Chondrocyte (in vitro differentiated cells): ENCODE results near the gene UMODL1. TPM values are rescaled to one million over a fixed set of nuclear protein-coding genes. Genes with fewer than 3 reads are reported as not detected.

Experiments used
- DNase-seq: peaks from one replicate; pipeline ENCODE4 v3.0.0; 2021; ENCODE audit warnings: mixed read lengths, low spot score
- H3K27ac Mint-ChIP-seq: one replicate; pipeline ENCODE4 v1.8.0; 2021; ENCODE audit warnings: mild to moderate bottlenecking, moderate library complexity, mixed read lengths; ENCODE audit not compliant: unreplicated experiment
- H3K27me3 Mint-ChIP-seq: 2 replicates; pipeline ENCODE4 v1.8.0; 2021; ENCODE audit warnings: low read depth, mixed read lengths
- H3K36me3 Mint-ChIP-seq: 2 replicates; pipeline ENCODE4 v1.8.0; 2021; ENCODE audit warnings: low read depth, mixed read lengths
- H3K4me1 Mint-ChIP-seq: 2 replicates; pipeline ENCODE4 v1.8.0; 2021; ENCODE audit warnings: low read depth, mild to moderate bottlenecking, mixed read lengths
- H3K4me3 Mint-ChIP-seq: one replicate; pipeline ENCODE4 v1.8.0; 2021; ENCODE audit warnings: mild to moderate bottlenecking, moderate library complexity, mixed read lengths; ENCODE audit not compliant: unreplicated experiment
- H3K9me3 Mint-ChIP-seq: 2 replicates; pipeline ENCODE4 v1.8.0; 2021; ENCODE audit warnings: low read depth, mixed read lengths
- long read RNA-seq: library from polyadenylated mRNA; stranded (forward); transcript quantifications from one replicate; pipeline ENCODE4 v2.0.0, GENCODE V29; 2021
- total RNA-seq: library from RNA; stranded (reverse); gene quantifications from 3 replicates; pipeline ENCODE4 v1.2.1, GENCODE V29; 2021
- TF ChIP-seq, protein P1 (sequence below): fragments of 200-600 bp; sonication (generic); IDR thresholded peaks from 2 replicates; pipeline ENCODE4 v1.5.0; 2021; ENCODE audit warnings: antibody characterized with exemption, mild to moderate bottlenecking, moderate library complexity

The UMODL1 gene, protein sequence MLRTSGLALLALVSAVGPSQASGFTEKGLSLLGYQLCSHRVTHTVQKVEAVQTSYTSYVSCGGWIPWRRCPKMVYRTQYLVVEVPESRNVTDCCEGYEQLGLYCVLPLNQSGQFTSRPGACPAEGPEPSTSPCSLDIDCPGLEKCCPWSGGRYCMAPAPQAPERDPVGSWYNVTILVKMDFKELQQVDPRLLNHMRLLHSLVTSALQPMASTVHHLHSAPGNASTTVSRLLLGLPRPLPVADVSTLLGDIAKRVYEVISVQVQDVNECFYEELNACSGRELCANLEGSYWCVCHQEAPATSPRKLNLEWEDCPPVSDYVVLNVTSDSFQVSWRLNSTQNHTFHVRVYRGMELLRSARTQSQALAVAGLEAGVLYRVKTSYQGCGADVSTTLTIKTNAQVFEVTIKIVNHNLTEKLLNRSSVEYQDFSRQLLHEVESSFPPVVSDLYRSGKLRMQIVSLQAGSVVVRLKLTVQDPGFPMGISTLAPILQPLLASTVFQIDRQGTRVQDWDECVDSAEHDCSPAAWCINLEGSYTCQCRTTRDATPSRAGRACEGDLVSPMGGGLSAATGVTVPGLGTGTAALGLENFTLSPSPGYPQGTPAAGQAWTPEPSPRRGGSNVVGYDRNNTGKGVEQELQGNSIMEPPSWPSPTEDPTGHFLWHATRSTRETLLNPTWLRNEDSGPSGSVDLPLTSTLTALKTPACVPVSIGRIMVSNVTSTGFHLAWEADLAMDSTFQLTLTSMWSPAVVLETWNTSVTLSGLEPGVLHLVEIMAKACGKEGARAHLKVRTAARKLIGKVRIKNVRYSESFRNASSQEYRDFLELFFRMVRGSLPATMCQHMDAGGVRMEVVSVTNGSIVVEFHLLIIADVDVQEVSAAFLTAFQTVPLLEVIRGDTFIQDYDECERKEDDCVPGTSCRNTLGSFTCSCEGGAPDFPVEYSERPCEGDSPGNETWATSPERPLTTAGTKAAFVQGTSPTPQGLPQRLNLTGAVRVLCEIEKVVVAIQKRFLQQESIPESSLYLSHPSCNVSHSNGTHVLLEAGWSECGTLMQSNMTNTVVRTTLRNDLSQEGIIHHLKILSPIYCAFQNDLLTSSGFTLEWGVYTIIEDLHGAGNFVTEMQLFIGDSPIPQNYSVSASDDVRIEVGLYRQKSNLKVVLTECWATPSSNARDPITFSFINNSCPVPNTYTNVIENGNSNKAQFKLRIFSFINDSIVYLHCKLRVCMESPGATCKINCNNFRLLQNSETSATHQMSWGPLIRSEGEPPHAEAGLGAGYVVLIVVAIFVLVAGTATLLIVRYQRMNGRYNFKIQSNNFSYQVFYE
- total RNA-seq = 0.29 TPM in 1 of 3 replicates, not detected in the others
- long read RNA-seq = 0 reads

DNA sequence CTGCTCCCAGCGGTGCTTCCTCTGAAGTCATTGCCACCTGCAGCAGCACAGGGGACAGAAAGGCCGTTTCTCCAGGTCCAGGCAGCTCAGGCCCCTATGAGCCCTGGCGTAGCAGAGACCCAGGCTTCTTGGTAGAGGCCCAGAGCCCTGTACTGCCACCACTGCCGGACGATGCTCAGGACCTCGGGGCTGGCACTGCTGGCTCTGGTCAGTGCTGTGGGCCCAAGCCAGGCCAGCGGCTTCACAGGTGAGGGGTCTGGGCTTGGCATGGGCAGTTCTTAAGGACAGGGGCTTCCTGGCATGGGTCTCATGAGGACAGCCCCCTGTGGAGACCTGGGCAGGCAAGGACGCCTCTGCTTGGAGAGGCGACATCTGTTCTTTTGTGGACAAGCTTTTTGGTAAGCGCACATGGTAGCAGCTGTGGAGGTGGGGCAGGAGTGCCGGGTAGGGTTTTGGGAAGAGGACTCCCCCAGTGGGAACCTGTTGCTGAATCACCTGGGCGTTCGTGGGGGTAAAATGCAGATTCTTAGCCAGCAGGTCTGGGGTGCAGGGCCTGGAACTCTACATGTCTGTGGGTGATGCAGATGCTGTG lies at the start of gene UMODL1:
UMODL1 (plus strand) TSS at position 172 of the 592 bp plus-strand sequence; CDS start at position 172, 0 bp downstream.
- Mint-ChIP-seq H3K27me3 (peaks cover 11% of the 10 kb centered on the region), H3K4me3 (no peak within 1 kb of the TSS), H3K36me3 (no peaks in the 10 kb centered on the region), H3K4me1 (no peaks in the 10 kb centered on the region), H3K27ac (no peak within 1 kb of the TSS), H3K9me3 (no peaks in the 10 kb centered on the region)
- peak; percentile 75 for DNase-seq
- TF ChIP-seq, protein P1, sequence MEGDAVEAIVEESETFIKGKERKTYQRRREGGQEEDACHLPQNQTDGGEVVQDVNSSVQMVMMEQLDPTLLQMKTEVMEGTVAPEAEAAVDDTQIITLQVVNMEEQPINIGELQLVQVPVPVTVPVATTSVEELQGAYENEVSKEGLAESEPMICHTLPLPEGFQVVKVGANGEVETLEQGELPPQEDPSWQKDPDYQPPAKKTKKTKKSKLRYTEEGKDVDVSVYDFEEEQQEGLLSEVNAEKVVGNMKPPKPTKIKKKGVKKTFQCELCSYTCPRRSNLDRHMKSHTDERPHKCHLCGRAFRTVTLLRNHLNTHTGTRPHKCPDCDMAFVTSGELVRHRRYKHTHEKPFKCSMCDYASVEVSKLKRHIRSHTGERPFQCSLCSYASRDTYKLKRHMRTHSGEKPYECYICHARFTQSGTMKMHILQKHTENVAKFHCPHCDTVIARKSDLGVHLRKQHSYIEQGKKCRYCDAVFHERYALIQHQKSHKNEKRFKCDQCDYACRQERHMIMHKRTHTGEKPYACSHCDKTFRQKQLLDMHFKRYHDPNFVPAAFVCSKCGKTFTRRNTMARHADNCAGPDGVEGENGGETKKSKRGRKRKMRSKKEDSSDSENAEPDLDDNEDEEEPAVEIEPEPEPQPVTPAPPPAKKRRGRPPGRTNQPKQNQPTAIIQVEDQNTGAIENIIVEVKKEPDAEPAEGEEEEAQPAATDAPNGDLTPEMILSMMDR = no peak

DNA sequence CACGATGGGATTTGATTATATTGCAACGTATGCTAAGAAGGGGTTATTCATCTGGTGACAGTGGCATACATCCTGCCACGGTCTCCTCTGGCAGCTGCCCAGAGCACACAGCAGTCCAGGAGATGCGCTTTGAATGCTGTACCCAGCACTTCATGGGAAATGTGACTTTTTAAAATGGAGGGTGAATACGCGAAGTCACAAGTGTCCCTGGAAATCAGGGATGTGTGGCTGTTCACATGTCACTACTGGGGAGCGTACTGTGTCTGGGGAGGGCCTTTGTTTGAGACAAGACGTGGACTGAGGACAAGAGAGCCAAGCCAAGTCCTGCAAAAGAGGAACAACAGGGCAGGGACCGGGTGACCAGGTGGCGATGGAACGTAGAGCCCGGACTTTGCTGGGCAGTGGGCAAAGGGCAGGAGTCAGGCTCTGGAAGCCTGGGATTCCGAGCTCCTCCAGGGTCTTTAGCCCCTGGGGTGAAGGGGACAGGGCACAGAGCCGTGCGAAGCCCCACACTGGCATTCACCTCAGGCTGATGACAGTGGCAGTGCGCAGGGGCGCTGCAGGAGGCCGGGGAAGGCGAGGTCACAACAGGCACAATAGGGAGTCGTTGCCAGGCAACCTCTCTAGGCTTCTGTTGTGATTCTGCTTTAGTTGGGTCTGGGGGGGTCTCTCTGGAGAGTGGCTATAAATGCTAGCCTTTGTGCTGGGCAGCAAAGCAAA lies 49.6 kb upstream of the UMODL1 start:
- Mint-ChIP-seq H3K9me3 (no peaks in the 10 kb centered on the region), H3K36me3 (no peaks in the 10 kb centered on the region), H3K27ac (no peak overlapping the region), H3K4me3 (no peak overlapping the region), H3K4me1 (peaks cover 19% of the 10 kb centered on the region), H3K27me3 (peaks cover 4% of the 10 kb centered on the region)
- DNase-seq = no peak
- TF ChIP-seq, protein P1 = no peak

DNA sequence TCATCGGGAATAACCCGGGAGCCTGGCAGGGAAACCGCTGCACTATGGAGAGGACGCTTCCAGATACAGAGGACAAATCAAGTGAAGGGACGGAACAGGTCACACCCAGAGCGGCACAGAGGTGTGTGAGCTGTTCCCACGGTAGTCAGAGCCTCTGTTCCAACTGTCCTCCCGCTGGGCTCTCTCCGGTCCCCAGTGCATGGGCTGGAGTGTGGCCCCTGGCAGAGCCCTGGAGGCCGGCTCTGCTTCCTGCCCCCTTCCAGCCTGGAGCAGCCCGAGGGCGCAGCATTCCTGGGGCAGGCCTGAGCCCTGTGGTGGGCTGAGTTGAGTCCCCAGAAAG lies 49.1 kb upstream of the UMODL1 start:
- Mint-ChIP-seq H3K27me3 (peaks cover 4% of the 10 kb centered on the region), H3K9me3 (no peaks in the 10 kb centered on the region), H3K36me3 (no peaks in the 10 kb centered on the region), H3K4me1 (peaks cover 19% of the 10 kb centered on the region), H3K27ac (no peak overlapping the region), H3K4me3 (no peak overlapping the region)
- no peak for DNase-seq
- TF ChIP-seq, protein P1 = no peak

DNA sequence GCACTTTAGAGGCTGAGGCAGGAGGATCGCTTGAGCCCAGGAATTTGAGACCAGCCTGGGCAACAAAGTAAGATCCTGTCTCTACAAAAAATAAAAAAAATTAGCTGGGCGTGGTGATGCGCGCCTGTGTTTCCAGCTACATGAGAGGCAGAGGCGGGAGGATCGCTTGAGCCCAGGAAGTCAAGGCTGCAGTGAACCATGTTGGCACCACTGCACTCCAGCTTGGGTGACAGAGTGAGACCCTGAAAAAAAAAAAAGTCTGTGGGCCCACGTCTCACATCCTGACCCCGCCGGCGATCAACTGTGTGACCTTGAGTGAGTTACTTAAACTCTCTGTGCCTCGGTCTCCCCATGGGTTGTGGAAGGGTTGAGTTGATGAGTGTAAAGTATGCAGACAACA lies 48.2 kb upstream of the UMODL1 start:
- H3K27ac Mint-ChIP-seq = no peak overlapping the region
- no peak for DNase-seq
- no peaks in the 10 kb centered on the region for H3K36me3 Mint-ChIP-seq
- no peak overlapping the region for H3K4me3 Mint-ChIP-seq
- H3K27me3 Mint-ChIP-seq = peaks cover 4% of the 10 kb centered on the region
- TF ChIP-seq, protein P1 = no peak
- peaks cover 19% of the 10 kb centered on the region for H3K4me1 Mint-ChIP-seq
- H3K9me3 Mint-ChIP-seq = no peaks in the 10 kb centered on the region
